Vagina (tissue), 2 donors: ENCODE data around the gene THAP2. TPM values are rescaled to one million over a fixed set of nuclear protein-coding genes. Genes with fewer than 3 reads are reported as not detected.

ENCODE experiments used
- DNase-seq, 2 donors: peaks; one replicate each; pipeline ENCODE4 v3.0.0-alpha.2; 2017; ENCODE audit errors: extremely low spot score in 2 of 2
- H3K27ac ChIP-seq: fragments of 200-600 bp; sonication (generic); one replicate; pipeline ENCODE4 v1.5.1; 2019
- H3K27me3 ChIP-seq: fragments of 200-600 bp; sonication (generic); one replicate; pipeline ENCODE4 v1.5.1; 2019
- H3K36me3 ChIP-seq, 2 donors: fragments of 200-600 bp; sonication (generic); one replicate each; pipeline ENCODE4 v1.5.1; 2017 to 2019
- H3K4me1 ChIP-seq: fragments of 200-600 bp; sonication (generic); one replicate; pipeline ENCODE4 v1.5.1; 2019
- H3K4me3 ChIP-seq, 2 donors: fragments of 200-600 bp; sonication (generic); 1 replicate in 1 of 2; 2 replicates in 1 of 2; pipeline ENCODE4 v1.5.1; 2016 to 2019
- H3K9me3 ChIP-seq: fragments of 200-600 bp; sonication (generic); one replicate; pipeline ENCODE4 v1.5.1; 2019
- POLR2A ChIP-seq, 2 donors: fragments of 450-650 bp; IDR thresholded peaks; one replicate each; pipeline ENCODE4 v1.6.1; 2017; ENCODE audit warnings: antibody characterized with exemption in 2 of 2, mild to moderate bottlenecking in 2 of 2, moderate library complexity in 2 of 2
- POLR2AphosphoS5 ChIP-seq, 2 donors: sonication (generic); formaldehyde crosslinking; IDR thresholded peaks; one replicate each; pipeline ENCODE4 v1.9.0; 2017; ENCODE audit warnings: antibody characterized with exemption in 2 of 2, mild to moderate bottlenecking in 2 of 2, low read depth in 1 of 2; ENCODE audit not compliant: insufficient read depth in 1 of 2
- intact Hi-C: fragments of 100-400 bp; cut with DNase I; formaldehyde crosslinking; loops from one replicate; pipeline ENCODE4 v1.15.1; 2023
- total RNA-seq: library from RNA; depleted of rRNA; stranded (reverse); fragments of >200 nt; gene quantifications from one replicate; pipeline ENCODE4 v1.2.3, GENCODE V29; 2016
- TF ChIP-seq, protein P1 (sequence below), 3 experiments: fragments of 450-650 bp in 2 of 3; fragments of 200-600 bp in 1 of 3; sonication (generic) in 1 of 3; IDR thresholded peaks; one replicate each; pipeline ENCODE4 v1.5.1; 2017 to 2019; ENCODE audit warnings: antibody characterized with exemption in 3 of 3, mild to moderate bottlenecking in 2 of 3, moderate library complexity in 2 of 3

The THAP2 gene
- total RNA-seq, 1 donor from 2014 or later: 4.7 TPM

GRCh38 chr12:71655495-71655894 is 8.6 kb upstream of the THAP2 start:
- Histone ChIP-seq H3K36me3 (peaks cover 0 to 40% of the 10 kb centered on the region in 2 donors), H3K4me3 (no peak overlapping the region), H3K27me3 (no peaks in the 10 kb centered on the region), H3K4me1 (peaks cover 39% of the 10 kb centered on the region), H3K27ac (no peak overlapping the region), H3K9me3 (no peaks in the 10 kb centered on the region)
- intact Hi-C loops: no loop called here
- no peak for DNase-seq
- no peak for TF ChIP-seq POLR2AphosphoS5 (IDR thresholded peaks at IDR 0.05; ENCODE audit: insufficient read depth in 1 of 2, low read depth in 1 of 2)

- Histone ChIP-seq H3K27ac (no peak overlapping the region), H3K4me3 (no peak overlapping the region), H3K4me1 (peaks cover 39% of the 10 kb centered on the region), H3K36me3 (peaks cover 0 to 40% of the 10 kb centered on the region in 2 donors), H3K9me3 (no peaks in the 10 kb centered on the region), H3K27me3 (no peaks in the 10 kb centered on the region)
- DNase-seq: no peak
- TF ChIP-seq POLR2A (IDR thresholded peaks at IDR 0.05): no peak
- TF ChIP-seq, protein P1, sequence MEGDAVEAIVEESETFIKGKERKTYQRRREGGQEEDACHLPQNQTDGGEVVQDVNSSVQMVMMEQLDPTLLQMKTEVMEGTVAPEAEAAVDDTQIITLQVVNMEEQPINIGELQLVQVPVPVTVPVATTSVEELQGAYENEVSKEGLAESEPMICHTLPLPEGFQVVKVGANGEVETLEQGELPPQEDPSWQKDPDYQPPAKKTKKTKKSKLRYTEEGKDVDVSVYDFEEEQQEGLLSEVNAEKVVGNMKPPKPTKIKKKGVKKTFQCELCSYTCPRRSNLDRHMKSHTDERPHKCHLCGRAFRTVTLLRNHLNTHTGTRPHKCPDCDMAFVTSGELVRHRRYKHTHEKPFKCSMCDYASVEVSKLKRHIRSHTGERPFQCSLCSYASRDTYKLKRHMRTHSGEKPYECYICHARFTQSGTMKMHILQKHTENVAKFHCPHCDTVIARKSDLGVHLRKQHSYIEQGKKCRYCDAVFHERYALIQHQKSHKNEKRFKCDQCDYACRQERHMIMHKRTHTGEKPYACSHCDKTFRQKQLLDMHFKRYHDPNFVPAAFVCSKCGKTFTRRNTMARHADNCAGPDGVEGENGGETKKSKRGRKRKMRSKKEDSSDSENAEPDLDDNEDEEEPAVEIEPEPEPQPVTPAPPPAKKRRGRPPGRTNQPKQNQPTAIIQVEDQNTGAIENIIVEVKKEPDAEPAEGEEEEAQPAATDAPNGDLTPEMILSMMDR (IDR thresholded peaks at IDR 0.05): no peak
- TF ChIP-seq POLR2AphosphoS5 (IDR thresholded peaks at IDR 0.05; ENCODE audit: insufficient read depth in 1 of 2, low read depth in 1 of 2): no peak
- intact Hi-C loops: no loop called here
These were observed 8.2 kb upstream of the THAP2 start for GRCh38 chr12:71655907-71656306.

GRCh38 chr12:71656740-71657139 is 7.4 kb upstream of the THAP2 start:
- no peaks in the 10 kb centered on the region for H3K9me3 ChIP-seq
- no peak for TF ChIP-seq POLR2AphosphoS5 (IDR thresholded peaks at IDR 0.05; ENCODE audit: insufficient read depth in 1 of 2, low read depth in 1 of 2)
- TF ChIP-seq POLR2A (IDR thresholded peaks at IDR 0.05): no peak
- TF ChIP-seq, protein P1 (IDR thresholded peaks at IDR 0.05): no peak
- peaks cover 39% of the 10 kb centered on the region for H3K4me1 ChIP-seq
- H3K36me3 ChIP-seq: peaks cover 0 to 40% of the 10 kb centered on the region in 2 donors
- no peaks in the 10 kb centered on the region for H3K27me3 ChIP-seq
- H3K4me3 ChIP-seq: no peak overlapping the region
- intact Hi-C loops: no loop called here
- DNase-seq: no peak
- no peak overlapping the region for H3K27ac ChIP-seq

DNA sequence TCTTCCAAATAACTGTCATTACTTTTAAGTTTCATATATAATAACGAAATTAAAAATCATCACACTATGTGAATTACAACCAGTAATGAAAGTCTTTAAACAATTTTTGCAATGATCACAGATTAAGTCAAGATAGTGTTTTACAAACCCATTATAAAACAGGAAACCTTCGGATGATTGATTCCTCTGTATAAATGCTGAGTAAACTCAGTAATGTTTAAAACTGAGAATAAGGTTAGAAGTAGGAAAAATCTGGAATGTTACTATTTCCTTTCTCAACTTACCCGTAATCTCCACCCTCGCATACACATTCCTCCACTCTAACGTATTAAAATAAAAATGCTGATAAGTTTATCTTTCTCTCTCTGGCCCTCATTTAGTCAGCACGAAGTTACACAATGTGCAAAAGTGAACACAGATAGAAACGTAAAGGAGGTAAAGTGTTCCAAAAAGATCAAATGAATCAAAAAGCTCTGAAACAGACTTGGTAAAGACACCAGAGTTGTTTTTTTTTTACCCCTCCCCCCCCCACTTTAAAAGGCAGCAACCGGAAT is 2.0 kb upstream of the THAP2 start:
- DNase-seq: no peak
- H3K27ac ChIP-seq: no peak overlapping the region
- peaks cover 0 to 27% of the 10 kb centered on the region in 2 donors for H3K36me3 ChIP-seq
- TF ChIP-seq POLR2A (IDR thresholded peaks at IDR 0.05) (no peak), POLR2AphosphoS5 (IDR thresholded peaks at IDR 0.05; ENCODE audit: insufficient read depth in 1 of 2, low read depth in 1 of 2) (no peak)
- TF ChIP-seq, protein P1 (IDR thresholded peaks at IDR 0.05): no peak
- H3K27me3 ChIP-seq: no peaks in the 10 kb centered on the region
- H3K9me3 ChIP-seq: no peaks in the 10 kb centered on the region
- intact Hi-C loops: loop anchor here (10.0 kb wide), 1 partner anchor 93 kb away; the partner anchor contains the start of gene RAB21
- peaks cover 42% of the 10 kb centered on the region for H3K4me1 ChIP-seq
- H3K4me3 ChIP-seq: peak overlapping the region; percentile 82 to 96

- TF ChIP-seq, protein P1 (IDR thresholded peaks at IDR 0.05): no peak
- no peak for TF ChIP-seq POLR2A (IDR thresholded peaks at IDR 0.05)
- TF ChIP-seq POLR2AphosphoS5 (IDR thresholded peaks at IDR 0.05; ENCODE audit: insufficient read depth in 1 of 2, low read depth in 1 of 2): no peak
- H3K4me3 ChIP-seq: peak overlapping the region; percentile 82 to 96
- H3K36me3 ChIP-seq: peaks cover 0 to 17% of the 10 kb centered on the region in 2 donors
- no peak for DNase-seq
- H3K27ac ChIP-seq: peak overlapping the region; percentile 94
- H3K27me3 ChIP-seq: no peaks in the 10 kb centered on the region
- H3K9me3 ChIP-seq: no peaks in the 10 kb centered on the region
- H3K4me1 ChIP-seq: peaks cover 42% of the 10 kb centered on the region
- intact Hi-C loops: loop anchor here (10.0 kb wide), 1 partner anchor 92 kb away; the partner anchor contains the start of gene RAB21
These were observed 1.1 kb upstream of the THAP2 start for GRCh38 chr12:71662849-71663560.
